Measurements from ENCODE around the gene COG3. TPM values are rescaled to one million over a fixed set of nuclear protein-coding genes. Genes with fewer than 3 reads are reported as not detected.

COG3 gene
- total and polyA plus RNA-seq, 10 of the 15 experiments (the other 5 are each of a cell fraction or from before 2014, with no cell fraction given) = 6.1 to 35.1 (median 22.6) TPM

- TF ChIP-seq REST (IDR thresholded peaks at IDR 0.05; ENCODE audit: low read depth, low read length) = no peak
These were observed 31.9 kb upstream of the COG3 start (continued) for GRCh38 chr13:45432737-45433380.

- no peak for ATAC-seq
- in situ Hi-C loops (cut with MboI) = no loop called here
- POLR2A ChIA-PET = no interaction called here
These were observed 31.4 kb upstream of the COG3 start for GRCh38 chr13:45433381-45433790.

More at GRCh38 chr13:45433381-45433790, 31.4 kb upstream of the COG3 start:
- H3K4me1 ChIP-seq (ENCODE audit: control insufficient read depth, insufficient read depth, low read length) = no peaks in the 10 kb centered on the region
- RAD21 ChIA-PET (ENCODE audit: unreplicated experiment) = no interaction called here
- TF ChIP-seq NFYB (IDR thresholded peaks at IDR 0.05; ENCODE audit: insufficient read depth, low read depth, low read length) (no peak), STAT1 (conservative IDR thresholded peaks at IDR 0.05) (no peak), POLR2A (IDR thresholded peaks at IDR 0.05; ENCODE audit: low read depth, low read length) (no peak), ZNF384 (IDR thresholded peaks at IDR 0.05; ENCODE audit: borderline replicate concordance, low read depth, low read length) (no peak), ZBTB33 (IDR thresholded peaks at IDR 0.05) (no peak), ZBED1 (IDR thresholded peaks at IDR 0.05; ENCODE audit: borderline replicate concordance) (no peak), RUNX3 (IDR thresholded peaks at IDR 0.05; ENCODE audit: low read length) (no peak), SIX5 (IDR thresholded peaks at IDR 0.05; ENCODE audit: low read depth, low read length, severe bottlenecking) (no peak), PML (IDR thresholded peaks at IDR 0.05; ENCODE audit: low read length) (no peak), ESRRA (IDR thresholded peaks at IDR 0.05; ENCODE audit: low read length) (no peak)
- no peak overlapping the region for H3K9ac ChIP-seq (ENCODE audit: control insufficient read depth, insufficient read depth, low read length)
- H4K20me1 ChIP-seq (ENCODE audit: control insufficient read depth, insufficient read depth) = no peaks in the 10 kb centered on the region
- no peak for DNase-seq (ENCODE audit: low read depth, low spot score)
- no peaks in the 10 kb centered on the region for H3K27me3 ChIP-seq (replicated peaks in 1 of 2; ENCODE audit: control insufficient read depth in 2 of 2, insufficient read depth in 2 of 2, low read length in 1 of 2)
- H3K9me3 ChIP-seq (replicated peaks; ENCODE audit: control insufficient read depth, insufficient read depth, low read length) = no peaks in the 10 kb centered on the region
- no peak overlapping the region for H3K27ac ChIP-seq (ENCODE audit: control insufficient read depth, insufficient read depth)
- no peak overlapping the region for H3K4me2 ChIP-seq (ENCODE audit: control insufficient read depth, insufficient read depth)
- H3K4me3 ChIP-seq = no peak overlapping the region
- BruUV-seq (replicated peaks) = no TSS peak
- no peak overlapping the region for H2AFZ ChIP-seq (ENCODE audit: control insufficient read depth, low read depth, low read length)
- 42% methylated on average over 5 of the region's 5 CpGs for WGBS (ENCODE audit: insufficient coverage, insufficient replicate concordance, low lambda C conversion rate, missing lambda C conversion rate)
- no peaks in the 10 kb centered on the region for H3K79me2 ChIP-seq (ENCODE audit: control insufficient read depth, insufficient read depth, low read length)
- SMC1A ChIA-PET (ENCODE audit: uncharacterized antibody, unreplicated experiment) = no interaction called here
- intact Hi-C loops (cut with micrococcal nuclease; ENCODE audit: unreplicated experiment) = no loop called here
- FAIRE-seq = no peak
- H3K36me3 ChIP-seq (ENCODE audit: control insufficient read depth in 2 of 2, insufficient read depth in 2 of 2, low read length in 1 of 2) = no peaks in the 10 kb centered on the region
- CTCF ChIA-PET = no interaction called here
